ENCODE results near the gene ARHGAP35. TPM values are rescaled to one million over a fixed set of nuclear protein-coding genes. Genes with fewer than 3 reads are reported as not detected.

ARHGAP35 gene
- total RNA-seq, 1 donor: 9.9 TPM

DNA sequence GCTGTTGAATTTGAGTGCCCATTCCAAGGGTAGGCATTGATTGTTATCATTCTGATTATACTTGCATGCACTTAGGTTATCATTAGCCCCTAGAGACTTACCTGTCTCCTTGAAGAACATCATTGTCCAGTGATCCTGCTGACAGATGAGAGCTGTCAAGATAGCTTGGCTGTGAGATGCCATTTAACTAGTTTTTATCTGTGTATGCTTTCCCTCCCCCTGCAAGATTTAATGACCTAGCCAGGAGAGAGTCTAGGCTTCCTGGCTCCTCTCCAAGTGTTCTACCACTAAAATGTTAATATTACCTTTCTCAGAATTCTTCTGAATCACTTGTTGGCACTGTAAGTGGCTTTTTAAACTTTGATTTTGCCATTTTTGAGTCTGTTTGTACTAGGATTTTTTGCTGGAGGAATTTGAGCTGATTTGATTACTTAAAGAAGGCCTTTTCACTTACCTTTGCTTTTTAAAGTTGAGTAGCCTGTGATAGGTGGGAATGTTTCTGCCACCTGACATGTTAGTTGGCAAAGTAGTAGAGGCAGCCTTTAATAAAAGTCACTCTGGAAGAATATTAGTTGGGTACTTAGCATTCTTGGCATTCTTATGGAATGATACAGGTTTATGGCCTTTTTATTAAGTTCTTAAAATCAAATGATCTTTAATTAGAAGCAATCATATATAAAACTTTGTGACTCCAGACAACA, 41.1 kb downstream of the ARHGAP35 start:
- Histone ChIP-seq H3K9me3 (ENCODE audit: low read depth, low read length) (no peaks in the 10 kb centered on the region), H3K4me1 (ENCODE audit: insufficient read depth, low read length) (no peaks in the 10 kb centered on the region), H3K27me3 (ENCODE audit: insufficient read depth, low read length) (no peaks in the 10 kb centered on the region), H3K4me3 (ENCODE audit: low read length) (no peak overlapping the region)

DNA sequence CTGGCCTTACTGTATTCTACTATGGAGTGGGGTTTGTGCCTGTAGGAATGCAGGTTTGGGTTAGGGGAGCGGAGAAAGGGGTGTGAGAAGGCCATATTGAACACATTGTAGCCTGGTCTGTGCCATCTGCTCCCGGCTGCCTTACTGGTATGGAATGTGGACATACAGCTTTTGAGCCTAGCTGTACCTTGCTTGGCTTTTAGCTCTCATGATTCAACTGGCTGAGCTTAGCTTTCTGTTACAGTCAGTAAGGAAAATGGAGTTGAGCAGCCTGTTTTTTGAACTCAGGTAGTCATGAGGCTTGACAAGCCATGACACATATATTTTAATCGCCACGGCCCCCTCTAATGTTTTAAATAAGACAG, 41.6 kb downstream of the ARHGAP35 start:
- no peaks in the 10 kb centered on the region for H3K4me1 ChIP-seq (ENCODE audit: insufficient read depth, low read length)
- H3K27me3 ChIP-seq (ENCODE audit: insufficient read depth, low read length): no peaks in the 10 kb centered on the region
- no peak overlapping the region for H3K4me3 ChIP-seq (ENCODE audit: low read length)
- H3K9me3 ChIP-seq (ENCODE audit: low read depth, low read length): no peaks in the 10 kb centered on the region

DNA sequence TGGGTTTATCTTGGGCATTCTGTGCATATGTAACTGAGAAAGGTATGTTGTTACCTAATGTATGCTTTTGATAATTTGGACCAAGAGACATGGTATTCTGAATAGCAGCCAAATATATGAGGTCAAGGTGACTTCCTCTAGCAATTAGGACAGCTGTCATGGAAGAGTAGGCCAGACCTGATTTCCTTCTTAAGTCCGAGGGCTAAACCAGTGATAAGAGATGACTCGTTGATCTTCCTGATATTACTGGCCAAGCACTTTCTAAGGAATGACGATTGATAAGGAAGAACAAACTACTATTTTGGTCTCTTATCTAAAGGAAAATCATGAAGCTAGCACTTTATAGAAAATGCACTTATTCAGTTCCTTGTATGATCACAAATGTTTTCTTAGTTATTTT, 42.7 kb downstream of the ARHGAP35 start:
- no peaks in the 10 kb centered on the region for H3K4me1 ChIP-seq (ENCODE audit: insufficient read depth, low read length)
- H3K4me3 ChIP-seq (ENCODE audit: low read length): no peak overlapping the region
- no peaks in the 10 kb centered on the region for H3K27me3 ChIP-seq (ENCODE audit: insufficient read depth, low read length)
- H3K9me3 ChIP-seq (ENCODE audit: low read depth, low read length): no peaks in the 10 kb centered on the region

DNA sequence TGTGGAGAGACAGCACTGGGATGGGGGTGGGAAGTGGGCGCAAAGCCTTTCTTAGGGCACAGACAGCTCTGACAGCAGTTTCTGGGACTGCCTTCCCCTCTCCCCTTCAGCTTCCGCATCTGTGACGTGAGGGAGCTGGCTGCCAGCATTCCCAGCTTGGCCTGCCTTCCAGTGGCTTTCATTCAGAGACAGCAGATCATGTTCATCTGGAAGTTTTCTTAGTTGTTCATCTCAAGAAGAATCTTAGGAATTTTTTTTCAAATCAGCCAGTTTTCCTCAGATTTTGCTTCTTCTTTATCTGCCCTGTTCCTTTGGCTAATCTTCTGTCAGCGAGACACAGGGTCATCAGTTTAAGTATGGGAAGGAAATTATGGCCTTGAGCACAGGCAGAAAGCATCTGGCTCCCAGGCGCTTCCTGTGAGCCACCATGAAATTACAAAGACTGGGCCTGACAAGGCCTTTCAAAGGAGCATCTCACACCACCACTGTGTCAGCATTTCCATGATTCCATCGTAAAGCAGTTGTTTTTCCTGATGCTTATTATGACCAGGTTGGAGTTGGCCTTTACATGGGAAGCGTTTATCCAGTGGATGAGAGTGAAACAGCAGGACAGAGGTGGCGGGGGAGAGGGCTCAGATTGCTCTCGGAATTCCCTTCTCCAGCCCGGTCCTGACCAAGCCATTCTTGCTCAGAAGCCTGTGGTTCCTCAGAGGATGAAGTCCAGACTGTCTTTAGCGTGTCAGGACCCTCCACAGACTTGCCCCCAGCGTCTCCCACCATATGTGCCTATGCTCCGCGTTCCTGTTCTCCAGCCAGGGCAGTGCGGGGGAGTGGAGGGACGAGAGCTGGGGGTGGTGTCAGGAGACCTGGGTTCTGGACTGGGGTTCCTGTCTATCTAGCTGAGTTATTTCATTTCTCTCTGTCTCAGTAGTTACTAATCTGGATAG, 43.6 kb downstream of the ARHGAP35 start:
- peaks cover under 1% of the 10 kb centered on the region for H3K4me1 ChIP-seq (ENCODE audit: insufficient read depth, low read length)
- H3K9me3 ChIP-seq (ENCODE audit: low read depth, low read length): no peaks in the 10 kb centered on the region
- H3K4me3 ChIP-seq (ENCODE audit: low read length): no peak overlapping the region
- H3K27me3 ChIP-seq (ENCODE audit: insufficient read depth, low read length): no peaks in the 10 kb centered on the region

DNA sequence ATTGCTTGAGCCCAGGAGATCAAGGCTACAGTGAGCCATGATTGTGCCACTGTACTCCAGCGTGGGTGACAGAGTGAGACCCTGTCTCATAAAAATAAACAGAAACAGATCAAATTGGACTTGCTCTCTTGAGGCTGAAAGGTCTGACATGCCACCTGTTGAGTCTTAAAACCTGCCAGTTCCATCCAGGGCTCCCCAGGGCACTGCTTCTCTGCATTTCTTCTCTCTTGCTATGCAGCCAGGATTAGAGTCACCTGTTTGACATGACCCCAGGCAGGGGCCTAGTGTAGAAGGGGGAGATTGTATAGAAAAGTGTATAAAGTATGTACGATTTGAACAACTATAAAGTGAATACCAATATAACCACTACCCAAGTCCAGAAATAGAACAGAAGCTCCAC, 45.4 kb downstream of the ARHGAP35 start:
- Histone ChIP-seq H3K4me3 (ENCODE audit: low read length) (no peak overlapping the region), H3K27me3 (ENCODE audit: insufficient read depth, low read length) (no peaks in the 10 kb centered on the region), H3K4me1 (ENCODE audit: insufficient read depth, low read length) (peaks cover 5% of the 10 kb centered on the region), H3K9me3 (ENCODE audit: low read depth, low read length) (no peaks in the 10 kb centered on the region)

DNA sequence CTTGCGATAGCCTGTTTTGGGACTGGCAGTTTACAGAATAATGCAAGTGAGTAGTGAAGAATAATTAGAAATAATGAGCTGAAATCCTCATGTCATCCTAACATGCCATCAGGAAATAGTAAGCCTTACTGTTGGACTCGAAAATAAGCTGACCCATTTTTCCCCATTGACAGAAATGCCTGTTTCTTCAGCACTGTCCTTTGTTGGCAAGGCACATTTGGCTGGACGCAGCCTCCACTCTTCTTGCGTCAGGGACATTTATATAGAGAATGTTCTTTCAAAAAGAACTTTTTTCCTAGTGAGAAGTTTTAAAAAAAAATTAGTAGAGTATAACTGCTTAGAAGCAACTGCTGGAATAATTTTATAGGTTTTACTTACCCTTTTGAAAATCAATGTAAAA, 47.1 kb downstream of the ARHGAP35 start:
- peaks cover 5% of the 10 kb centered on the region for H3K4me1 ChIP-seq (ENCODE audit: insufficient read depth, low read length)
- no peaks in the 10 kb centered on the region for H3K9me3 ChIP-seq (ENCODE audit: low read depth, low read length)
- H3K4me3 ChIP-seq (ENCODE audit: low read length): no peak overlapping the region
- no peaks in the 10 kb centered on the region for H3K27me3 ChIP-seq (ENCODE audit: insufficient read depth, low read length)

DNA sequence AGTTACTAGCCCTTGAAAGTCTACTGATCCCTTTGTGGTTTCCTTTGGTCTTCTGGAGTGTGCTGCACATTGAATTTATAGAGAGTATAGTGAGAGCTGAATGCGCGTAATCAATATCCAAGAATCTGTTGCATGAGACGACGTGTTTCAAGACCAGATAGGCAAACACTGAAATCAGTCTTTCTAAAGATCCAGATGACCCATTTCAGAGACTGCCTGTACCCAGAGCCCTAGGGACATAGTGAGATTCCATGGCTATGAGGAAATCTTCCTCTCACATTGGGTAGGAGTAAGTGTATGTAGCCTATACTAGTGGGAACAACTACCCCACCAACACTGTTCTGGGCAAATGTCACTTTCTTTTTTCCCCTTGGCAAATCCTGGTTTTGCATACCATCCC, 48.6 kb downstream of the ARHGAP35 start:
- H3K4me3 ChIP-seq (ENCODE audit: low read length): no peak overlapping the region
- H3K4me1 ChIP-seq (ENCODE audit: insufficient read depth, low read length): peaks cover 13% of the 10 kb centered on the region
- H3K9me3 ChIP-seq (ENCODE audit: low read depth, low read length): no peaks in the 10 kb centered on the region
- H3K27me3 ChIP-seq (ENCODE audit: insufficient read depth, low read length): no peaks in the 10 kb centered on the region

Other genes with a start within 250 kb of the ARHGAP35 start
- gene PTGIR, start 235.9 kb upstream of the ARHGAP35 start, total RNA-seq: 5.8 TPM
- gene GNG8, start 224.8 kb upstream of the ARHGAP35 start, total RNA-seq: not detected
- 0.63 TPM for gene DACT3, start 199.8 kb upstream of the ARHGAP35 start, total RNA-seq
- 25.2 TPM for gene PRKD2, start 143.9 kb upstream of the ARHGAP35 start, total RNA-seq
- 12.4 TPM for gene FKRP, start 114.9 kb upstream of the ARHGAP35 start, total RNA-seq
- 66.0 TPM for gene STRN4, start 114.5 kb upstream of the ARHGAP35 start, total RNA-seq
- gene SLC1A5, start 72.4 kb upstream of the ARHGAP35 start, total RNA-seq: 5.5 TPM
- 53.1 TPM for gene AP2S1, start 10.2 kb upstream of the ARHGAP35 start, total RNA-seq
- gene NPAS1, start 158.8 kb downstream of the ARHGAP35 start, total RNA-seq: 0.10 TPM
- gene TMEM160, start 187.6 kb downstream of the ARHGAP35 start, total RNA-seq: 17.1 TPM